Medulla oblongata (tissue), 1 donor: Measurements from ENCODE around the gene LRRC10B.
"Not testable (repeated sequence)": the region's sequence is repeated elsewhere in the genome, so short reads cannot be mapped to it uniquely, and the experiment has no call there.

Experiments
- DNase-seq: peaks from one replicate; pipeline ENCODE4 v3.0.0-alpha.2; 2015; ENCODE audit errors: extremely low spot score

LRRC10B gene

DNA sequence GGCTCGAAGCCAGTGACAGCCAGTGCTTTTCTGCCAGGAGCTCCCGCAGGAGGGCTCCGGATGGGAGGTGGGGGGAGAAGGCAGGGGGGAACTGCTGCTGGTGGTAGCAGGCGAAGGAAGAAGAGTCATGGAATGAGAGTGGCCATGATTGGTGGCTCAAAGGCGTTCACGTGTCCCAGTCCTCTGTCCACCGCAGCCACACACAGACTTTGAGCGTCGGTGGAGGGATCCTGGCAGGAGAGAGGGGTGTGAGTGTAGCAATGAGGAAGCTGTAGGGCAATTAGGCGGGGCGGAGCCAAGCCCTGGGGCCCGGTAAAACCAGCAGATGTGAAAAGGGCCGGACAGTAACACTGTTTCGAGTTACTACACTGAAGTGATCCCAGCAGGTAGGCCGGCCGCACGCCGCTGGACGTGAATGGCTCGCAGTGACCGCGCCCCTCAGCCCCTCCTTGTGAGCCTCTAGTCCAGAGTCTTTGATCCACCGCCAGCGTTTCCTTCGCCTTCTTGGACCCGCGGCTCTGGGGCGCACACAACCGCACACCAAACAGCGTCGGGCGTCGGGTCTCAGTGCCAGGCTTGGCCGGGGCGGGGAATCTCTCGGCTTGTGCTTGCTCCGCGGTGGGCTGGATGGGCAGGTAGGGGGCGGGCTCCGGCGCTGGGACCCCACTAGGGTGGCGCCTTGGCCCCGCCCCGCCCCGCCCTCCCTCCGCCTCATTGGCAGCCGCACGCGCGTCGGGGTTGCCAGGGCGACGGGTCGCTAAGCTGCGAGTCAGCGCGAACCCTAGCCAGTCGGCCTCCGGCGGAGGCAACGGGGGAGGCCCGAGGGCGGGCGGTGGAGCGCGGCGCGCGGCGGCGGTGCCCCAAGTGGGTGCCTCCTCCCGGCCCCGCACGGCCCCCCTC, at the start of gene LRRC10B:
Gene LRRC10B, plus strand, starts transcription at position 788 of the 900 bp plus-strand sequence. CDS start 250 bp downstream, outside the sequence.
- DNase-seq, result no peak

DNA sequence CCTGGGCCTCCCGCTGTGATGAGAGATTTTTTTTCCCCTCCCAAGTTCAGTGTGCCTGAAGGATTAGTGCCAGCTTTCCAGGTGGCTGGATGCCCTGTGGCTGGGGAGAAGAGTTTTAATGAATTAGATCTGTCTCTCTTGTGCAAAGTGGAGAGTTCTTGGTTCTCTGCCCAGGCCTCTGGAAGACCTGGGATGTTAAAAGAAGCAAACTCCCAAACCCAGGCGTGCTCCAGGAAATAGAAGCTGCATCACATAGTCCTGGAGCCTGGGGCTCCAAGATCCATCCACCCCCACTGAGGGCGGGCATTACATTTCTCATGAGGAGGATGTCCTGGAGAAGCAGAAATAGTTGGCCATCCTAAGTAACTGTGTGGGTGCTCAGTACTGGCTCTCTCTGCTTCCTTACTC, 48.1 kb upstream of the LRRC10B start:
- DNase-seq, result peak; percentile 69

DNA sequence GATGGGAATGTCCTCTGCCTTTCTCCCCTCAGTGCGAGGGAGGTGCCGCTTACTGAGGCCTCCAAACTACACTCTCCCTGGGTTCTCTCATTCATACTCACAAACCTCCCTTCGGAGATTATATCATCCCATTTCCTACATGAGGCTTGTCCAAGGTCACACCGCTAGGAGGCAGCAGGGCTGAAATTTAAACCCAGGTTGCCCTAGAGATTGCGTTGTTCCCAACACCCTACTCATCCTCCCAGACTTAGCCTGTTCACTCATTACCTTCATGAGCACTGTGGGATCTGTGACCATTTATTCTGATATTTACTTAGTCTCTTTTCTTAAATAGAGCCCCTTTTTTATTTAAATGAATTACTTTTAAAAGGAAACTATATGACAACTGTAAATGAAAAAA, 47.6 kb upstream of the LRRC10B start:
- DNase-seq, result no peak

DNA sequence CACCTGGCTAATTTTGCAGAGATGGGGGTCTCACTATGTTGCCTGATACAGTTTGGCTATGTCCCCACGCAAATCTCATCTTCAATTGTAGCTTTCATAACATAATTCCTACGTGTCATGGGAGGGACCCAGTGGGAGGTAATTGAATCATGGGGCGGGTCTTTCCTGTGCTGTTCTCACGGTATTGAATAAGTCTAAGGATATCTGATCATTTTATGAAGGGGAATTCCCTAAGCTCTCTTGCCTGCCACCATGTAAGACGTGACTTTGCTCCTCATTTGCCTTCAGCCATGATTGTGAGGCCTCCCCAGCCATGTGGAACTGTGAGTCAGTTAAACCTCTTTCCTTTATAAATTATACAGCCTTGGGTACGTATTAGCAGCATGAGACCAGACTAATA, 40.9 kb upstream of the LRRC10B start:
- DNase-seq, result not testable (repeated sequence)

DNA sequence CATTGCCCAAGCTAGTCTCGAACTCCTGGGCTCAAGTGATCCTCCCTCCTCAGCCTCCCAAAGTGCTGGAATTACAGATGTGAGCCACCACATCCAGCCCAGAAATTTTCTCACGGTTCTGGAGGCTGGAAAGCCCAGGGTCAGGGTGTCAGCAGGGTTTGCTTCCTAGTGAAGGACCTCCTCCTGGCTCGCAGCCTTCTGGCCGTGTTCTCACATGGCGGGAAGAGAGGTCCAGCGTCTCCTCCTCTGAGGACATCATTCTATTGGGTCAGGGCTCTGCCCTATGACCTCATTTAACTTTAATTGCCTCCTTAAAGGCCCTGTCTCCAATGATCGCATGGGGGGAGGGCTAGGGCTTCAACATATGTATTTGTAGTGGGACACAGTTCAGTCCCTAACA, 40.5 kb upstream of the LRRC10B start:
- DNase-seq, result no peak

DNA sequence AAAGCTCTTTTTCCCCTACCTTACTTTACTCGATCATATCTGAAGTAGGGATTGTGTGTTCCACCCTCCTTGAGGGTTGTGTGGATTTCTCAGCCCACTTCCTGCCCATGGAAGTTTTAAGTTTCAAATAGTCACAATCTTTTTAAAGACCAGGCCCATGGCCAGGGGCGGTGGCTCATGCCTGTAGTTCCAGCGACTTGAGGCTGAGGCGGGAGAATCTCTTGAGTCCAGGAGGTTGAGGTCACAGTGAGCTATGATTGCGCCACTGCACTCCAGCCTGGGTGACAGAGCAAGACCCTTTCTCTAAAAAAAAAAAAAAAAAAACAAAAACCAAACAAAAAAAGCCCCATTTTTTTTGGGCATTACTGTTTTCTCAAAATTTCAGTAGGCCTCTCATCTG, 36.3 kb upstream of the LRRC10B start:
- DNase-seq, result no peak

DNA sequence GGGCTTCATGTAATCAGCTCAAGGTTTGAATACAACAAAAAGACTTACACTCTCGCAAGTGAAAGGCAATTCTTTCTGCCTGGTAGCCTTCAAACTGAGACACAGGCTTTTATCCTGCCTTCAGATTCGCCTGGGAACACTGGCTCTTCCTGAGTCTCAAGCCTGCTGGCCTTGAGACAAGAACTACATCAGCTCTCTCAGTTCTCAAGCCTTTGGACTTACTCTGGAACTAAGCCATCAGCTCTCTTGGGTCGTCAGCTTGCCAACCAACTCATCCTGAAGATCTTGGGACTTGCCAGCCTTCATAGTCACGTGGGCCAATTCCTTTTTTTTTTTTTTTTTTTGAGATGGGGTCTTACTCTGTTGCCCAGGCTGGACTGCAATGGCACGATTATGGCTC, 35.7 kb upstream of the LRRC10B start:
- DNase-seq, result peak; percentile 87

DNA sequence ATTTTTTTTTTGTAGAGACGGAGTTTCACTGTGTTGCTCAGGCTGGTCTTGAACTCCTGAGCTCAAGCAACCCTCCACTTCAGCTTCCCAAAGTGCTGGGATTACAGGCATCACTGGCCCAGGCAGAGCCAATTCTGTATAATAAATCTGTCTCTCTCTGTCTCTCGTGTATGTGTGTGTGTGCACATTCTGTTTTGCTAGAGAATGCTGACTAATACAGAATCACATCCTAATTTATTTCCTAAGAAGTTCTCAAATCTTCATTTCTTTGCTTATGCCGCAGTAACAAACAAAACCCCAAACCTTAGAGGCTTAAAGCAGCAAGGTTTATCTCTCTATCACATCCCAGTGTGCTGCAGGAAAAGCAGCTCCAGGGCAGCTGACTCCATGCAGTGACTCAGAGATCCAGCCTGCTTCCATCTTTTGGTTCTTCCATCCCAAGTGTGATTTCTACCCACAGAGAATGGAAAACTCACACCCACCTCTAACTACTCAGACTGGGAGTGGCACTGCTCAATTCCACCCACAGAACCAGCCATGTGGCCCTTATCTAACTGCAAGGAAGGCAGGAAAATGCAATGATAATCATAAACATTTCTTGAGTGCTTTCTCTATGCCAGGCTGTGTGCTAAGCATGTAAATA, 35.1 kb upstream of the LRRC10B start:
- DNase-seq, result no peak

DNA sequence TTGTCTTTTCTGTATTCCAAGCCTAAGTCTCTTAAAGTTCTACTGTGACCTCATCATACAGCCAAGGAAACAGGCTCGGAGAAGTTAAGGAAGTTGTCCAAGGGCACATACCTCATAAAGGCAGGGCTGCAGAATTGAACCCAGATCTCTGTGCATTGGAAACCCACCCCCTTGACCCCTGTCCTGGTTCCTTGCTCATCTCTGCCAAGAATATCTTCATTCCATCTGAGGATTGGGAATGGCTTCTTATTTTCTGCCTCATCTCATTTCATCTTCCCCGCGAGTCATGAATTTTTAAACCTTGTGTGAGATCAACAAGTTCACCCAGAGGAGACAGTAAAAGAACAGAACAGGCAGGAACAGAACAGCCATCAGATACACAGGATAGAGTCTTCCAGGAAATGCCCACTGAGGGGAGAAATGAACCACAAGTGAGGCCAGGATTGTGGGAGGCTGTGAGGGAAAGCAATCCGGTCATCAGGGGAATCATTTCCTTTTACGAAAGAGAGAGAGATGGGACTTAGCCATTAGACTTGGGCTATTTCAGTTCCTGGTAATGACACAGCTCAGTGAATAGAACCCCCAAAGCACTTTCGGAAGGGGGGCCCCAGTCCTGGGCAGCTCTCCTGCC, 34.4 kb upstream of the LRRC10B start:
- no peak for DNase-seq

DNA sequence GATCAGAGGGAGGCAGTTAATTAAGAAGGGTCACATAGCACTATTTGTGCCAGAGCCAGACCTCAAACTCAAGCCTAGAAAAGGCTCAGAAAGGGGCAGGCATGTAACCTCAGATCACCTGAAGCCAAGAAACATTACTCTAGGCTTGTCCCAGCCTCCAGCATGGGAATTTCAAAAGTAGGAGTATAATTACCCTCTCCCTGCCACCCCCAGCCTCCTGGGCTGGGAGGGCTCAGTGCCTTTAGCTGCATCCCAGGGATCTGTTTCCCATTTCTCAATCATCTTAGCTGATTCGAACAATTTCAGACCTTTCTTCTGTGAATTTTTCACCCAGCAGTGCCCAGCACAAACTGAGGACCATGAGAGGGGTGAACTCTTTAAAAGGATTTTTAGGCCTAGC, 33.1 kb upstream of the LRRC10B start:
- no peak for DNase-seq

DNA sequence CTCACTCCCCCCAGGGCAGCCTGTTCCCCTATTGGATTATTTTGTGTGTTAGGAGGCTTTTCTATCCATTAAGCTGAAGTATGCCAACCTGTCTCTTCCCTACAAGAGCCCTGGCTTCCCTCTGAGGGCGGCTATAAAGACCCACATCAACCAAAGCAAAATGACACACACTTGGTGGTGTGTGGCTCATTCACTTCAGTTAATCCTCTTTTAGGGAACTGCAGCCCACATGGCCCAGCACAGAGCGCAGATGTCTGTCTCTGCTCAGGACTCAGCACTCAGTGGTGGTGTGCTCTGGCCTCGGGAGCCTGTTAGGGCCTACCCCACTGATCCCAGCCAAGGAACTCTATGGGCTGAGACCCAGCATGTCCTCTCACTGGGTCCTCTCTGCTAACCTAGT, 32.2 kb upstream of the LRRC10B start:
- no peak for DNase-seq

DNA sequence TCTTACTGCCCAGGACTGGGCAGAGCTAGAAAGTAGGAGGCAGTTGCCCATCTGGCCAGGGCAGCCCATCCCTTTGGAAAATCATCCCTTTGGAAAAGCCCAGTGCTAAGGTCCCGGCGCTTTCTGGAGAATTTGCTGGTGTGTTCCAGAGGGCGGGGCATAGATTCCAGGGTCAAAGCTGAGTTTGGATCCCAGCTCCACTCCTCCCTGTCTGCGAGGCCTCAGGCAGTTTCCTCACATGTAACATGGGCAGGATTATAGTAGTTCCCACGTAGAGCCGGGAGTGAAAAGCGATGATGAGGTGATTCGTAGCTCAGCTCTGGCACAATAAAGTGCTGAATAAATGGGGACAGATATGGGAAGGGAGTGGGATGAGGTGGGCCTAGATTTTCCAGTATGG, 31.4 kb upstream of the LRRC10B start:
- DNase-seq, result no peak

DNA sequence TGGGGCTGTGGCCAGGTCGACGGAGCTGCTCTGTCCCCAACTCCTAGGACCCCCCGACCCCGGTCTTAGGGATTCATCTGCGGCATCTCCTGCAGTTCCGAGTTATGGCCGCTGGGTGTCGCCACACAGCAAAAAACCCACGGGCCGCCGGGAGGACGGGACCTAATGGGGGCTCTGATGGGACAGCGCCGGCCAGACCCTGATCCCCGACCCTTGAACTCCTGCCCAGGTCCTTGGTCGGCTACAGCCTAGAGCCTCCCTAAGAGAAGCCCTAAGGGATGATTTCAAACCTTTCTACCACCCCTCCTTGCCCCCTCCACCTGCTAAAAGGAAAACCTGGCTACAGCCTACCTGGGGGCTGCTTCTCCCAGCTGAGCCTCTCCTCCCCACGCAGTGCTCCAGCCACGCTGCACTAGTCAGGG, 30.8 kb upstream of the LRRC10B start:
- peak; percentile 44 for DNase-seq

DNA sequence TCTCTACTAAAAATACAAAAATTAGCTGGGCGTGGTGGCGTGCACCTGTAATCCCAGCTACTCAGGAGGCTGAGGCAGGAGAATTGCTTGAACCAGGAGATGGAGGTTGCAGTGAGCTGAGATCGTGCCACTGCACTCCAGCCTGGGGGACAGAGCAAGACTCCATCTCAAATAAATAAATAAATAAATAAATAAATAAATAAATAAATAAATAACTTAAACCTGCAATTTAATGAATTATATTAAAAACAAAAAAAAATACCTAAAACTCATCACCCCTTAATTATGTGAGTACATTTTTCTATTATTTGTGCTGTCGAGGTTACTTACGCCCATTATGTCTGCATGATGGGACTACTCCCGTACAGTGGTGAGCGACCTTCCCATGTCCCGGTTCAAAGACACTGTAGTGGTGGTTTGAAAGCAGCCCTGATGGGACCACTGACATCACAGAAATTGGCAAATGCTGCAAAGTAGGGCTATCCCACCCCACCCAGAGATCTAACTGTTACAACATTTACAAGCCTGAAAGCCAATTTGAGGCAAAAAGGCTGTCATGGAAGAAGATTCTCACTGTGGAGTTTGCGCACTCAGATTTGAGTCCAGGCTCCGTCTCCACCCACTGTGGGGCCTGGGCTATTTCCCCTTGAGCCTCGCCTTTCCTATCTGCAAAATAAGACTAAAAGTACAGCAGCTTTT, 29.0 kb upstream of the LRRC10B start:
- not testable (repeated sequence) for DNase-seq

DNA sequence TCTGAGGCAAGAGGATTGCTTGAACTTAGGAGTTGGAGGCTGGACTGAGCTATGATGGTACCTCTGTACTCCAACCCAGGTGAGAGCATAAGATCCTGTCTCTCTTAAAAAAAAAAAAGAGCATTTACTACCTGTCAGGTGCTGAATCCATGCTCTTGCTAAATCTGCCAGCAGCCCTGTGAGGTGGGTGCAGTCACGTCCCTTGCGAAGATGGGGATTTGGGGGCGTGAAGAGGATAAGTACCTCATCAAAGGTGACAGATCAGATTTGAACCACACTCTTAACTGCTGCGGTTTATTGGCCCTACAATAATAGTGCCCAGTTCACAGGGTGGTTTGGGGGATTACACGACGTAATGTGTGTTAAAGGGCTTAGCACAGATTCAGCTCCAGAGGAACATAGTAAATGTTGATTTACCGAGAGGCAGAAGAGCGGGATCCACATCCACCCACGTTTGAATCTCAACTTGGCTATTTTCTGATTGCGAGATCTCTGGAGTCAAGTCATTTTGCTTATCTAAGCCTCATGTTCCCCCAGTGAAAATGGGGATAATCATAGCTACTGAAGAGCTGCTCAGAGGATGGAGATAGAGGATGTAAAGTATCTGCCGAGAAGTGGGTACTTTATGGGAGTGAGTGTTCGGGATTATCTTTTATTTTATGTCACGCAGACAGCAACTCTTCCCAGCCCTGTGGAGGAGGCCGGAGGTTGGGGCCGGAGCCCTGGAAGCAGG, 28.1 kb upstream of the LRRC10B start:
- no peak for DNase-seq

DNA sequence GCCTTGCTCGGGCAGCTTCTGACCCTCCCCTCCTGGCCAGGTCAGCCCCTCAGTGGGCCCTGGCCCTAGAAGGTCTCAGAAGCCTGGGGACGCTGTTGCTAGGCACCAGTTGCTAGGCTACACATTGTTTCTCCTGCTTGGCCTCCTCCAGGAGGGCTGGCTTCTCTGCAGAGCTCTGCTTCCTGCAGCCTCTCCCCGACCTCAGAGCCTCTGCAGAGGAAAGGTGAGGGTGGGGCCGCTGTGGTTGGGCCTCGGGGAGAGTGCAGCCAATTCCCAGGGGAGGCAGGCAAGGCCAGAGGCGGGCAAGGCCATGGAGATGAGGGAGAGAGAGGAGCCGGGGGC, 27.6 kb upstream of the LRRC10B start:
- no peak for DNase-seq

DNA sequence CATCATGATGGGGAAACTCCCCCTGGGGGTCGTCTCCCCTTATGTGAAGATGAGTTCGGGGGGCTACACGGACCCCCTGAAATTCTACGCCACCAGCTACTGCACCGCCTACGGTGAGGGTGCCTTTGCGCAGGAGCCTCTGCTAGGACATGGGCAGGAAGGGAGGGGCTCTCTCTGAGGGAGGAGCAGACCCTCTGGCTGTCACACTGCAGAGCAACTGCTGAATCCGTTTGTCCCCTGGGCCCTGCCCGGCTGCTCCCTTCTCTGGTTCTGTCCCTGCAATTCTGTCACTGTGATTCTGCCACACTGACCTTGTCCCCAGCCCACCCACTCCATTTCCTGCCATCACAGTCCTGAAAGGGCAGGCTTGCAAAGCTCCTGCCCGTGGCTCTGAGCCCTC, 26.7 kb upstream of the LRRC10B start:
- no peak for DNase-seq

DNA sequence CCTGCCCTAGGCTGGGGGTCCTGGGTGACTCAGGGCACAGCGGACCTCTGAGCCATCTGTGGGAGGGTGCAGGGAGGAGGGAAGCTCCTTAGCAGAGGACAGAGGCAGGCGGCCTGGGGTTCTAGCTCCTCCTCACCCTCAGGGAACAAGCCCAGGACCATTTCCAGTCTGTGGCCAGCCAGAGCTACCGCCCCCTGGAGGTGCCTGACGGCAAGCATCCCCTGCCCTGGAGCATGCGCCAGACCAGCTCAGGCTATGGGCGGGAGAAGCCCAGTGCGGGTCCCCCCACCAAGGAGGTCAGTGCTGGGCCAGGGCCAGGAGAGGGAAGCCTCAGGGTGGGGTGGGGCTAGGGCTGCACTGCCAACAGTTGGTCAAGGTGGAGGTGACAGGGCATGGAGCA, 26.0 kb upstream of the LRRC10B start:
- DNase-seq, result no peak

DNA sequence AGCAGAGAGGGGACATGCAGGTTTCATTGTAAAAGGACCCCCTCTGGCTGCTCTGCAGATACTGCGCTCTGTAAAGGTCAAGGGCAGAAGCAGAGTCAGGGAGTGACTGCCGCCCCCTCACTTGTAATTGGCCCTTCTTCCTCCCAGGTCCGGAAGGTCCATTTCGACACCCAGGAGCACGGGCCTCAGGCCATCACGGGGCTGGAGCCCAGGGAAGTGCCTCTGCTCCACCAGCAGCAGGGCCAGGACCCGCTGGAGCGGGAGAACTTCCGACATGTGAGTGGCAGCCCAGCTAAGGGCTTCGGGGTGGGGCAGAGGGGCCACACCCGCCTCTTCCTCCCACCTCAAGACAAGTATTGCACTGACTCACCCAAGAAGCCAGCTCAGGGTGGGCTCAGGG, 24.0 kb upstream of the LRRC10B start:
- DNase-seq, result no peak

DNA sequence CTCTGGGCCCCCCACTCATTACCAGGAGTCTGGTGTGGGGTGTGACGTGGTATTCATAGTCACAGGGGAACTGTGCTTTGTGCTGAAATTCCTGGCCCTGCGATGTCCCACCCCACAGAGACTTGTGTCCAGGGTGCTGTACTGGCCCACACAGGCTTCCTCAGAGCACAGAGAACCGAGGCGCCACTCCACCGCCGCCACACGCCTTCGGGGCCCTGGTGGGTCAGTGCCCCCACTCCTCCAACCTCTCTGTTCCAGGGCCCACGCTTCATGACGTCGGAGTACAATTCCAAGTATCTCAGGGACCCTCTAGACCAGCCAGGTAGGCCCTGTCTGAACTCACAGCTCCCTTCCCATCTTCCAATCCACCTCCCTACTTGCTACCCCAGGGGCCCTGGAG, 23.5 kb upstream of the LRRC10B start:
- no peak for DNase-seq

DNA sequence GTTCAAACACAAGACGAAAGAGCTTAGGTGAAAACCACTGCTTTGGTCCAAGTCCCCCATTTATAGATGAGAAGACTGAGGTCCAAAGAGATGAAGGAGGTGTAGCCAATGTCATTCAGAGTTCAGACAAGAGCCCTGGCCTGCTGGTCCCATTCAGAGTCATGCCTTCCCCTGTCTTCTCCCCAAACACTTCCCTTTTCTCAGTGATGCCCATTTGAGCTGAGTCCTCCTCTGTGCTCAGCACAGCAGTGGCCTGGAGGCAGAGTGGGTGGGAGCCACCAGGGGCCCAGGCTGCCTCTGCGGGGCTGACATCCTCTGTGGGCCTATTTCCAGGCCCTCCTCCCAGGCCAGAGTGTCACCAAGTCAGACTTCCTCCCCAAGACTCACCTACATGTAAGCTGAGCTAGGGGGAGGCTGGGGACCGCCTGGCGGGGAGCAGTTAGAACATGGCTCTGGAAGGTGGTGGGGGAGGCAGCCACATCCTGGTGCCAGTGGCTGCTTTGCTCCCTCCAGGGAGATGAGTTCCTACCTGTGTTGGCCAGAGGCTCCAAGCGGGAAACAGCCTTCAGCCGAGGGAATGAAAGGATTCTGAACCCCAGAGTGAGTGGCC, 22.4 kb upstream of the LRRC10B start:
- no peak for DNase-seq
